GM12878 (cell line): Measurements from ENCODE around the gene ITGAV. TPM values are rescaled to one million over a fixed set of nuclear protein-coding genes. Genes with fewer than 3 reads are reported as not detected.
A peak's percentile ranks its signal among the peaks of the same experiment; 100 is the strongest.

ENCODE experiments used
- CHD1 ChIP-seq: IDR thresholded peaks from 2 replicates; pipeline ENCODE4 v1.6.1; 2012; ENCODE audit warnings: low read depth, low read length, improper control_type of control experiment
- CUX1 ChIP-seq: IDR thresholded peaks from 2 replicates; pipeline ENCODE4 v1.6.1; 2012; ENCODE audit warnings: improper control_type of control experiment, low read depth, low read length; ENCODE audit not compliant: insufficient replicate concordance
- ESRRA ChIP-seq: IDR thresholded peaks from 2 replicates; pipeline ENCODE4 v1.6.1; 2012; ENCODE audit warnings: mild to moderate bottlenecking, low read length, improper control_type of control experiment
- ETV6 ChIP-seq, 2 experiments: fragments of 450-650 bp in 1 of 2; IDR thresholded peaks in 1 of 2; conservative IDR thresholded peaks in 1 of 2; 2 replicates each; pipeline ENCODE4 v1.6.1; 2014; ENCODE audit warnings: antibody characterized with exemption in 1 of 2, borderline replicate concordance in 1 of 2, low read depth in 1 of 2, mild to moderate bottlenecking in 1 of 2, moderate library complexity in 1 of 2
- HDAC6 ChIP-seq: fragments of 200-600 bp; sonication (generic); IDR thresholded peaks from one replicate; pipeline ENCODE4 v1.8.0; 2017; ENCODE audit warnings: antibody characterized with exemption; ENCODE audit not compliant: unreplicated experiment
- IRF4 ChIP-seq: IDR thresholded peaks from 2 replicates; pipeline ENCODE4 v1.6.1; 2011; ENCODE audit warnings: low read depth, low read length
- NR2F1 ChIP-seq: fragments of 450-650 bp; conservative IDR thresholded peaks from 2 replicates; pipeline ENCODE4 v1.6.1; 2017; ENCODE audit warnings: mild to moderate bottlenecking
- PRDM15 ChIP-seq: fragments of 450-650 bp; formaldehyde crosslinking; IDR thresholded peaks from 2 replicates; pipeline ENCODE4 v1.4.0; 2020; ENCODE audit warnings: mild to moderate bottlenecking, moderate library complexity
- RFX5 ChIP-seq: IDR thresholded peaks from 2 replicates; pipeline ENCODE4 v1.6.1; 2011; ENCODE audit warnings: low read depth, low read length, improper control_type of control experiment
- STAT3 ChIP-seq: IDR thresholded peaks from 2 replicates; pipeline ENCODE4 v1.6.1; 2011; ENCODE audit warnings: low read depth, low read length, improper control_type of control experiment
- ZBTB11 ChIP-seq: fragments of 450-650 bp; formaldehyde crosslinking; IDR thresholded peaks from 2 replicates; pipeline ENCODE4 v1.5.0; 2022; ENCODE audit warnings: mild to moderate bottlenecking, missing genetic modification characterization
- ZNF217 ChIP-seq: fragments of 450-650 bp; IDR thresholded peaks from 2 replicates; pipeline ENCODE4 v1.6.1; 2017; ENCODE audit warnings: antibody characterized with exemption, mild to moderate bottlenecking
- polyA plus RNA-seq, 11 experiments: library from polyadenylated mRNA; depleted of rRNA in 4 of 11; unstranded in 6 of 11; stranded (reverse) in 5 of 11; fragments of >200 nt; fragmentation: Nextera tagmentation in 4 of 11; fragmentation: Illumina TruSeq in 1 of 11; extraction: Ambion mirVana in 4 of 11; extraction: Trizol in 1 of 11; gene quantifications; 1 replicate in 1 of 11; 2 replicates in 10 of 11; pipeline versions ENCODE4 v1.2.1 to v1.2.3, GENCODE V29; 2011 to 2016; ENCODE audit warnings: inconsistent platforms in 2 of 11, missing spikeins in 2 of 11, low read depth in 1 of 11
- total RNA-seq, 4 experiments: library from RNA; depleted of rRNA in 3 of 4; stranded (reverse); fragments of >200 nt in 3 of 4; fragmentation: Illumina TruSeq in 1 of 4; extraction: Trizol in 1 of 4; gene quantifications; 2 replicates each; pipeline versions ENCODE4 v1.2.1 to v1.2.3, GENCODE V29; 2013 to 2021

The ITGAV gene
- total and polyA plus RNA-seq, 10 of the 15 experiments (the other 5 are each of a cell fraction or from before 2014, with no cell fraction given): 2.1 to 10.8 (median 6.1) TPM

GRCh38 chr2:186589612-186590349, at the start of gene ITGAV (continued):
- TF ChIP-seq PRDM15 (CRISPR knock-in tag) (no peak), RFX5 (no peak), CHD1 (no peak), ZNF217 (peak; percentile 35; the same call in 1 of the 2 replicates), NR2F1 (no peak), ESRRA (no peak), IRF4 (0 out of 2 replicates have a peak, but pooled peaks have one; percentile 19), STAT3 (no peak), ZBTB11 (CRISPR knock-in tag) (no peak; the same call in 1 of the 2 replicates), ETV6 (conservative IDR thresholded peaks at IDR 0.05 in 1 of 2, IDR thresholded peaks at IDR 0.05 in 1 of 2; ENCODE audit: borderline replicate concordance in 1 of 2, low read depth in 1 of 2) (peak in 1 of 2 experiments; percentile 59; a peak in 2 of 4 replicates), HDAC6 (peak; percentile 65), CUX1 (no peak)
